H1 (cell line): ENCODE results near the gene POGLUT2. TPM values are rescaled to one million over a fixed set of nuclear protein-coding genes. Genes with fewer than 3 reads are reported as not detected.

Experiments
- CHD1 ChIP-seq: IDR thresholded peaks from 2 replicates; pipeline ENCODE4 v1.6.1; 2012; ENCODE audit warnings: low read depth, low read length, improper control_type of control experiment
- TBP ChIP-seq: IDR thresholded peaks from 2 replicates; pipeline ENCODE4 v1.6.1; 2011; ENCODE audit warnings: low read depth, low read length, improper control_type of control experiment
- polyA plus RNA-seq, 7 experiments: library from polyadenylated mRNA; depleted of rRNA in 3 of 7; stranded (reverse) in 5 of 7; unstranded in 2 of 7; fragments of >200 nt in 5 of 7; fragments of 200-250 nt in 2 of 7; gene quantifications; 1 replicate in 5 of 7; 2 replicates in 1 of 7; 4 replicates in 1 of 7; pipeline versions ENCODE4 v1.2.1 to v1.2.3, GENCODE V29; 2011 to 2013; ENCODE audit warnings: missing spikeins in 2 of 7, mixed read lengths in 2 of 7
- total RNA-seq: library from RNA; stranded (reverse); fragmentation: NEBNext Ultra II Directional; extraction: Animal tissue kit (Norgen Biotek cat#: 25700); gene quantifications from 2 replicates; pipeline ENCODE4 v1.2.1, GENCODE V29; 2021

Gene POGLUT2
- total and polyA plus RNA-seq, 2 of the 8 experiments (the other 6 are each of a cell fraction or from before 2014, with no cell fraction given): 9.9 to 22.3 TPM

- TF ChIP-seq TBP: no peak
- no peak for TF ChIP-seq CHD1
Measured at GRCh38 chr13:102816708-102817107, 17.9 kb upstream of the POGLUT2 start (continued).
